HepG2 (cell line): ENCODE results near the gene CD19. TPM values are rescaled to one million over a fixed set of nuclear protein-coding genes. Genes with fewer than 3 reads are reported as not detected.

Experiments used
- ATF4 ChIP-seq, 2 experiments: fragments of 450-650 bp in 1 of 2; sonication (generic) in 1 of 2; formaldehyde crosslinking; IDR thresholded peaks; 2 replicates each; pipeline versions ENCODE4 v1.5.0 to v1.8.0; 2020 to 2022; ENCODE audit warnings: mild to moderate bottlenecking in 1 of 2, missing genetic modification reagents in 1 of 2
- CSRNP2 ChIP-seq: sonication (generic); formaldehyde crosslinking; conservative IDR thresholded peaks from 2 replicates; pipeline ENCODE4 v1.8.0; 2022; ENCODE audit warnings: low read depth, missing genetic modification reagents
- DBP ChIP-seq: sonication (generic); formaldehyde crosslinking; IDR thresholded peaks from 2 replicates; pipeline ENCODE4 v1.4.0; 2020; ENCODE audit warnings: missing genetic modification reagents; ENCODE audit errors: not compliant biosample characterization
- HMG20B ChIP-seq: conservative IDR thresholded peaks from 2 replicates; pipeline ENCODE4 v1.6.1; 2016; ENCODE audit warnings: missing genetic modification reagents, missing compliant biosample characterization
- KAT2B ChIP-seq: fragments of 150-350 bp; IDR thresholded peaks from 2 replicates; pipeline ENCODE4 v1.6.1; 2014; ENCODE audit warnings: low read depth, low read length, borderline replicate concordance
- NR0B2 ChIP-seq: sonication (generic); formaldehyde crosslinking; IDR thresholded peaks from 2 replicates; pipeline ENCODE4 v1.4.0; 2020; ENCODE audit warnings: mild to moderate bottlenecking, missing genetic modification reagents
- PAX8 ChIP-seq: sonication (generic); formaldehyde crosslinking; IDR thresholded peaks from 2 replicates; pipeline ENCODE4 v1.8.0; 2022; ENCODE audit warnings: mild to moderate bottlenecking, missing genetic modification reagents, borderline replicate concordance
- PLSCR1 ChIP-seq: sonication (generic); formaldehyde crosslinking; IDR thresholded peaks from 2 replicates; pipeline ENCODE4 v1.5.0; 2020; ENCODE audit warnings: missing genetic modification reagents, mild to moderate bottlenecking, borderline replicate concordance
- ZMAT3 ChIP-seq: sonication (generic); formaldehyde crosslinking; conservative IDR thresholded peaks from 2 replicates; pipeline ENCODE4 v1.7.0; 2021; ENCODE audit warnings: missing genetic modification reagents
- ZNF235 ChIP-seq: sonication (generic); formaldehyde crosslinking; IDR thresholded peaks from 2 replicates; pipeline ENCODE4 v1.8.1; 2023; ENCODE audit warnings: mild to moderate bottlenecking, missing genetic modification reagents, borderline replicate concordance
- polyA plus RNA-seq, 8 experiments: library from polyadenylated mRNA; depleted of rRNA in 3 of 8; stranded (reverse) in 7 of 8; unstranded in 1 of 8; fragments of >200 nt; fragmentation: Illumina TruSeq in 4 of 8; extraction: Trizol in 4 of 8; gene quantifications; 2 replicates each; pipeline versions ENCODE4 v1.2.1 to v1.2.3, GENCODE V29; 2011 to 2016; ENCODE audit warnings: low read depth in 4 of 8, missing spikeins in 1 of 8, mixed read lengths in 1 of 8; ENCODE audit not compliant: insufficient read depth in 1 of 8
- total RNA-seq, 5 experiments: library from RNA; depleted of rRNA; stranded (reverse); fragments of >200 nt; fragmentation: Illumina TruSeq; extraction: Trizol; gene quantifications; 2 replicates each; pipeline ENCODE4 v1.2.3, GENCODE V29; 2016; ENCODE audit warnings: low read depth in 1 of 5
- TF ChIP-seq, protein P1 (sequence below), 2 experiments: sonication (generic) in 1 of 2; formaldehyde crosslinking in 1 of 2; IDR thresholded peaks; 2 replicates each; pipeline versions ENCODE4 v1.4.0 to v1.6.1; 2018 to 2020; ENCODE audit warnings: missing genetic modification reagents in 2 of 2, borderline replicate concordance in 1 of 2, low read depth in 1 of 2, mild to moderate bottlenecking in 1 of 2, missing biosample characterization in 1 of 2
- TF ChIP-seq, protein P2 (sequence below): IDR thresholded peaks from 2 replicates; pipeline ENCODE4 v1.6.1; 2016
- TF ChIP-seq, protein P3 (sequence below): sonication (generic); formaldehyde crosslinking; IDR thresholded peaks from 2 replicates; pipeline ENCODE4 v1.5.0; 2020; ENCODE audit warnings: mild to moderate bottlenecking, missing genetic modification reagents, borderline replicate concordance
- TF ChIP-seq, protein P4 (sequence below): sonication (generic); formaldehyde crosslinking; IDR thresholded peaks from 2 replicates; pipeline ENCODE4 v1.4.0; 2020; ENCODE audit warnings: missing genetic modification reagents

Gene CD19
- total and polyA plus RNA-seq, 2 of the 13 experiments (the other 11 are each of a cell fraction or from before 2014, with no cell fraction given): 0.55 to 1.1 TPM

DNA sequence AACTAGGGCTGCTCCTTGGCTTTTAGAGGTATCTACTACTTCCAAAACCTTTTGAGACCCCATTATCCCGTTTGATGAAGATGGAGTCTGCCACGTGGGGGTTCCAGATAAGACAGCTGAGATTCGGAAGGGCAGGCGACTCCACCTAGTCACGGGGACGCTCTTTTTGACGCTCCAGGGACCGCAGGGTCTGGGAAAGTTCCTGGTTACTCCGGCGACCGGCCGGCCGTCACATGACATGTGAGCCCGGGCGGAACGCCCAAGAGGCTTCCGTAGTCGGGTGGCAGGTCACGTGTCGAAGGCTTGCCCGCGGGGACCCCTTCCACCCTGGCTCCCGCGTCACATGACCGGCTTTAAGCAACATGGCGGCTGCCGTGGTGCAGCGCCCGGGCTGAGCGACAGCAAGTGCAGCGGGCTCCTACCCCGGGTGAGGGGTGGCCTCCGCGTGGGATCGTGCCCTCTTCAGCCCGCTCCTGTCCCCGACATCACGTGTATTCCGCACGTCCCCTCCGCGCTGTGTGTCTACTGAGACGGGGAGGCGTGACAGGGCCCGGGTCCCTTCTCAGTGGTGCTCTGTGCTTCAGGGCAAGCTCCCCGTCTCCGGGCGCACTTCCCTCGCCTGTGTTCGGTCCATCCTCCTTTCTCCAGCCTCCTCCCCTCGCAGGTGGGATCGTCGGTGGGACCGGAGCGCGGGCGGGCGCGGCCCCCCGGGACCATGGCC, 42.8 kb downstream of the CD19 start, which contains the start of gene SPNS1 (continued):
- TF ChIP-seq KAT2B (no peak), PLSCR1 (CRISPR knock-in tag) (no peak), ZMAT3 (CRISPR knock-in tag) (peak; percentile 72), ZNF235 (CRISPR knock-in tag) (peak; percentile 83), CSRNP2 (CRISPR knock-in tag) (peak; percentile 87; the same call in 1 of the 2 replicates), ATF4 (CRISPR knock-in tag; IDR thresholded peaks at IDR 0.05) (peak in 1 of 2 experiments; percentile 58; a peak in 1 of 4 replicates), HMG20B (CRISPR knock-in tag) (no peak), NR0B2 (CRISPR knock-in tag) (peak; percentile 88; the same call in 1 of the 2 replicates), DBP (CRISPR knock-in tag) (no peak), PAX8 (CRISPR knock-in tag) (peak; percentile 89; the same call in 1 of the 2 replicates)
- TF ChIP-seq, protein P1, sequence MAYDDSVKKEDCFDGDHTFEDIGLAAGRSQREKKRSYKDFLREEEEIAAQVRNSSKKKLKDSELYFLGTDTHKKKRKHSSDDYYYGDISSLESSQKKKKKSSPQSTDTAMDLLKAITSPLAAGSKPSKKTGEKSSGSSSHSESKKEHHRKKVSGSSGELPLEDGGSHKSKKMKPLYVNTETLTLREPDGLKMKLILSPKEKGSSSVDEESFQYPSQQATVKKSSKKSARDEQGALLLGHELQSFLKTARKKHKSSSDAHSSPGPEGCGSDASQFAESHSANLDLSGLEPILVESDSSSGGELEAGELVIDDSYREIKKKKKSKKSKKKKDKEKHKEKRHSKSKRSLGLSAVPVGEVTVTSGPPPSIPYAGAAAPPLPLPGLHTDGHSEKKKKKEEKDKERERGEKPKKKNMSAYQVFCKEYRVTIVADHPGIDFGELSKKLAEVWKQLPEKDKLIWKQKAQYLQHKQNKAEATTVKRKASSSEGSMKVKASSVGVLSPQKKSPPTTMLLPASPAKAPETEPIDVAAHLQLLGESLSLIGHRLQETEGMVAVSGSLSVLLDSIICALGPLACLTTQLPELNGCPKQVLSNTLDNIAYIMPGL (CRISPR knock-in tag; IDR thresholded peaks at IDR 0.05; ENCODE audit: borderline replicate concordance in 1 of 2, low read depth in 1 of 2): peak in 1 of 2 experiments; percentile 92; a peak in 3 of 4 replicates
- TF ChIP-seq, protein P2, sequence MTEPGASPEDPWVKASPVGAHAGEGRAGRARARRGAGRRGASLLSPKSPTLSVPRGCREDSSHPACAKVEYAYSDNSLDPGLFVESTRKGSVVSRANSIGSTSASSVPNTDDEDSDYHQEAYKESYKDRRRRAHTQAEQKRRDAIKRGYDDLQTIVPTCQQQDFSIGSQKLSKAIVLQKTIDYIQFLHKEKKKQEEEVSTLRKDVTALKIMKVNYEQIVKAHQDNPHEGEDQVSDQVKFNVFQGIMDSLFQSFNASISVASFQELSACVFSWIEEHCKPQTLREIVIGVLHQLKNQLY: peak; percentile 53; the same call in 1 of the 2 replicates
- TF ChIP-seq, protein P3, sequence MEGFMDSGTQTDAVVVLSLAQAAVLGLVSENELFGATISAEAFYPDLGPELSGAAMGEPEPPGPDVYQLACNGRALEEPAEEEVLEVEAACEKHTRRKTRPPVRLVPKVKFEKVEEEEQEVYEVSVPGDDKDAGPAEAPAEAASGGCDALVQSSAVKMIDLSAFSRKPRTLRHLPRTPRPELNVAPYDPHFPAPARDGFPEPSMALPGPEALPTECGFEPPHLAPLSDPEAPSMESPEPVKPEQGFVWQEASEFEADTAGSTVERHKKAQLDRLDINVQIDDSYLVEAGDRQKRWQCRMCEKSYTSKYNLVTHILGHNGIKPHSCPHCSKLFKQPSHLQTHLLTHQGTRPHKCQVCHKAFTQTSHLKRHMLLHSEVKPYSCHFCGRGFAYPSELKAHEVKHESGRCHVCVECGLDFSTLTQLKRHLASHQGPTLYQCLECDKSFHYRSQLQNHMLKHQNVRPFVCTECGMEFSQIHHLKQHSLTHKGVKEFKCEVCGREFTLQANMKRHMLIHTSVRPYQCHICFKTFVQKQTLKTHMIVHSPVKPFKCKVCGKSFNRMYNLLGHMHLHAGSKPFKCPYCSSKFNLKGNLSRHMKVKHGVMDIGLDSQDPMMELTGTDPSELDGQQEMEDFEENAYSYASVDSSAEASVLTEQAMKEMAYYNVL (CRISPR knock-in tag): peak; percentile 72; the same call in 1 of the 2 replicates
- TF ChIP-seq, protein P4, sequence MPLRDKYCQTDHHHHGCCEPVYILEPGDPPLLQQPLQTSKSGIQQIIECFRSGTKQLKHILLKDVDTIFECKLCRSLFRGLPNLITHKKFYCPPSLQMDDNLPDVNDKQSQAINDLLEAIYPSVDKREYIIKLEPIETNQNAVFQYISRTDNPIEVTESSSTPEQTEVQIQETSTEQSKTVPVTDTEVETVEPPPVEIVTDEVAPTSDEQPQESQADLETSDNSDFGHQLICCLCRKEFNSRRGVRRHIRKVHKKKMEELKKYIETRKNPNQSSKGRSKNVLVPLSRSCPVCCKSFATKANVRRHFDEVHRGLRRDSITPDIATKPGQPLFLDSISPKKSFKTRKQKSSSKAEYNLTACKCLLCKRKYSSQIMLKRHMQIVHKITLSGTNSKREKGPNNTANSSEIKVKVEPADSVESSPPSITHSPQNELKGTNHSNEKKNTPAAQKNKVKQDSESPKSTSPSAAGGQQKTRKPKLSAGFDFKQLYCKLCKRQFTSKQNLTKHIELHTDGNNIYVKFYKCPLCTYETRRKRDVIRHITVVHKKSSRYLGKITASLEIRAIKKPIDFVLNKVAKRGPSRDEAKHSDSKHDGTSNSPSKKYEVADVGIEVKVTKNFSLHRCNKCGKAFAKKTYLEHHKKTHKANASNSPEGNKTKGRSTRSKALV: peak; percentile 88
